Amygdala (tissue), 56 donors: ENCODE measurements around the gene PCDH1.
"Not testable (repeated sequence)": the region's sequence is repeated elsewhere in the genome, so short reads cannot be mapped to it uniquely, and the experiment has no call there.

Source experiments
- DNase-seq, 56 donors: peaks; one replicate each; lab custom pipeline; 2025; lab: John Stamatoyannopoulos, UW

PCDH1 gene

GRCh38 chr5:141902015-141902814 is 24.0 kb upstream of the PCDH1 start:
- DNase-seq, result no peak

DNA sequence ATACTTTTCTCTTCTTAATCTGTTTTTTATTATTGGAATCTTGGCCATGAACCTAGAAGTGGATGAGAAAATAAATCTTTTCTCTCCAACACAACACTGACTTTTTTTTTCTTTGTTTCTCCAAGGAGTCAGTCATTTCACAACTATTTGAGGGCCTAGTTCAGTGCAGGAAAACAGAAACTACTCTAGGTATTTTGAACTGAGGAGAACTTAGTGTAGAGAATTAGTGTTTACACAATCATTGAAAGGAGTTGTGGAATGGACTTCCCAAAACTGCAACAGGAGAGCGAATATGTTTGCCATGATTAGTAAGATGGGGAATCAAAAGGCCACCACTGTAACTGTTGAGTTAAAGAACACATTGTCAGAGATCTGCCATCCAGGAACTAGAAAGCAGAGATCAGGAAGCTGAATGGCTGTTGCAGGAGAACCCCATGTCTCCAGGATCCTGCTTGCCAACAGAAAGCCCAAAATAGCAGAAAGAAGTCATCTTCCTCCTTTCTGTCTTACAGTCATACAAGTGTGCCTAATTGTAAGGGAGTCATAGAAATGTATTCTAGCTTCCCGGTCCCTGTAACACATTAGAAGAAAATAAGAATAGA is 20.3 kb upstream of the PCDH1 start:
- DNase-seq, result no peak

DNA sequence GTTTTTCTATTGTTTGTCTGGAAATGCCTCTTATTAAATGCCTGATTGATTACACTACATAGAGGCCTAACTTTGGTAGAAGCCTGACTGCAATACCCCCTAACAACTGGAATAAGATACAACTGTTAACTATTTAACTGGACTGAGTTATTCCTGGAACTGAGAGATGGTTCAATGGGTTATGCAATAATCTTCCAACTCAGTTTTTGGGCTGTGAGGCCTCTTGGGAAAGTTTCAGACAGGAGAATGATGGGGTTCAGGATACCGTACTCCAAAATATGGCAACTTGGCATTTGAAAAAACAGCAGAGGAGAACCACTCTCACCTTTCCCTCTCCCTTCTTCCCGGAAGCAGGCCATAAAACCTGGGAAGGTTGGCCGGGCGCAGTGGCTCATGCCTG is 19.2 kb upstream of the PCDH1 start:
- DNase-seq, result no peak

- not testable (repeated sequence) for DNase-seq
Observed at GRCh38 chr5:141890429-141890828, 12.2 kb upstream of the PCDH1 start.

- no peak for DNase-seq
Observed at GRCh38 chr5:141889282-141889871, 11.2 kb upstream of the PCDH1 start.

GRCh38 chr5:141883892-141884318 is 5.7 kb upstream of the PCDH1 start:
- DNase-seq, result no peak

- DNase-seq, result peak in 27 of 56 donors; percentile 25 to 71 (median 43)
Observed at GRCh38 chr5:141883184-141883891, 5.1 kb upstream of the PCDH1 start.

DNA sequence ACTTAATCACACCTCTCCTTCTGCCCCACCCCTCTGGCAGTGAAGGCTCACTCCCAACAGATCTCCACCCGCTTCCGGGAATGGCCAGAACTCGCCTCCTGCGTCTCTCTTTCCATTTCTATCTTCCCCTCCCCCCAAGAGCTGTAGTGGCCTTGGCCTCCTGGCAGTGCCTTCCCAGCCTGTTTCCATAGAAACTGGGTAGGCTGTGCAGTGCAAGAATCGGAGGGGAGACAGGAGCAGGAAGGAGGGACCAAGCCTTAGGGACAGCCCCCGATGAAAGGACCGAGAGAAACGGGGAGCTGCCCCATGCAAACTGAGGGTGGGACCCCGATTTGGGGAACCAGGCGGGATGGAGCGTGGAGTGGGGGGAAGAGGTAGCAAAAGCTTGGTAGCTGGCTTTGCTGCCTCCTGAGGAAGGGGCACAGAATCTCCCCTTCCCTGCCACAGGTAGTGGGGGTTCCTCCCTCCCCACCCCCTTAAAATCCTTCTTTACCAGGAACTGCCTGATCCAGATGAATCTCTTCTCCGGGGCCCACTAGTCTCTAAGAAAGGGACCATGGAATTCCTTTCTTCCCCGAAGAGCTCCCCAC is 4.5 kb upstream of the PCDH1 start:
- DNase-seq, result peak in 19 of 56 donors; percentile 27 to 56 (median 44)

GRCh38 chr5:141881886-141882285 is 3.7 kb upstream of the PCDH1 start:
- DNase-seq, result no peak

- DNase-seq, result peak in 10 of 56 donors; percentile 26 to 73 (median 43)
Observed at GRCh38 chr5:141880961-141881801, 3.0 kb upstream of the PCDH1 start.

GRCh38 chr5:141879941-141880738 is 1.9 kb upstream of the PCDH1 start:
- peak in 42 of 56 donors; percentile 36 to 85 (median 64) for DNase-seq

DNA sequence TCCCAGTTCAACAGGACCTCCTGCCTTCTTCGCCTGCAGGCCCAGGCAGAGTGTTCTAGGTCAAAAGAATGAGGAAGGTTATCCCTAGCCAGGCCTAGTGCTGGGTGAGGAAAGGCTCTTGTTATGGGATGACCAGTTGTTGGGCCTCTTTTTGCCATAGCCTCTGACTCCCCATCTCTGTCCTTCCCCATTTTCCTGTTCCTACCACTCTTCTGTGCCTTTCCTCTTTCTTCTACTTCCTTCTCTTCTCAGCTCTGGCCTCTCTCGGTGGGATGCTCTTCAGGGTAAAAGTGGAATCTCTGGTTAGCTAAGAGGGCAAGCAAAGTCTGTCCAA is 1.2 kb upstream of the PCDH1 start:
- DNase-seq, result no peak

- DNase-seq, result peak; percentile 69 to 99 (median 88)
Observed at GRCh38 chr5:141878711-141879425, 658 bp upstream of the PCDH1 start.

GRCh38 chr5:141877356-141878185 is 639 bp downstream of the PCDH1 start:
- peak in 9 of 56 donors; percentile 28 to 67 (median 56) for DNase-seq

GRCh38 chr5:141876628-141877355 is 1.4 kb downstream of the PCDH1 start:
- peak in 2 of 56 donors; percentile 40 to 46 for DNase-seq

- peak in 6 of 56 donors; percentile 20 to 65 (median 46) for DNase-seq
Observed at GRCh38 chr5:141875795-141876627, 2.2 kb downstream of the PCDH1 start.
